NCI-H526 (cell line): ENCODE results near the gene MOSPD3.
A peak's percentile ranks its signal among the peaks of the same experiment; 100 is the strongest.

Source experiments
- DNase-seq, 2 experiments: peaks; one replicate each; lab custom pipeline; 2025; lab: John Stamatoyannopoulos, UW

Gene MOSPD3

DNA sequence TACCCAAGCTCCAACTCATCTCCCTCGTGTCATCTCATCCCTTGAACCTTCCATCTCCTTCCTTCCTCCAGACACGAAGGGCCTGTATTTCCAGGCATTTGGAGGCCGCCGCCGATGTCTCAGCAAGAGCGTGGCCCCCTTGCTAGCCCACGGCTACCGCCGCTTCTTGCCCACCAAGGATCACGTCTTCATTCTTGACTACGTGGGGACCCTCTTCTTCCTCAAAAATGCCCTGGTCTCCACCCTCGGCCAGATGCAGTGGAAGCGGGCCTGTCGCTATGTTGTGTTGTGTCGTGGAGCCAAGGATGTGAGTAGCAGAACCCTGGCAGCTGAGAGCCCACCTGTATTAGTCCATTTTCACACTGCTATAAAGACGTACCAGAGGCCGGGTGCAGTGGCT, 20.7 kb upstream of the MOSPD3 start:
- no peak for DNase-seq

DNA sequence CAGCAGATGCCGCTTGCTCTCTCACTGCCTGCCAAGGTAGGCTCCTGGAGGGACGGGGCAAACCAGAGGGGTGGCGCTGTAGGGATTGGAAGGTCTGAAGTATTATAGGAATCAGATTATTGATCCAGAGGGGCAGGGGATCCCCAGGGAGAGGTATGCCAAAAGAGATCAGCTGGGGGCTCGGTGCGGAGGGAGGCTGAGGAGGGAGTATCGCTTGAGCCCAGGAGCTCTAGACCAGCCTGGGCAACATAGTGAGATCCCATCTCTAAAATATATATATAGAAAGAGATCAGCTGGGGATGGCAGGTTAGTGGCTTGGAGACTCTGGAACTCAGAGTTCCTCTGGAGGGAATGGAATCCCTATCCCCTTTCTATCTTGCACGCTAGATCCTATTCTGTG, 17.2 kb upstream of the MOSPD3 start:
- no peak for DNase-seq

GRCh38 chr7:100598425-100598824, 13.9 kb upstream of the MOSPD3 start:
- no peak for DNase-seq

- DNase-seq: peak in 1 of 2 experiments; percentile 21
Measured at GRCh38 chr7:100599911-100600729, 12.2 kb upstream of the MOSPD3 start.

DNA sequence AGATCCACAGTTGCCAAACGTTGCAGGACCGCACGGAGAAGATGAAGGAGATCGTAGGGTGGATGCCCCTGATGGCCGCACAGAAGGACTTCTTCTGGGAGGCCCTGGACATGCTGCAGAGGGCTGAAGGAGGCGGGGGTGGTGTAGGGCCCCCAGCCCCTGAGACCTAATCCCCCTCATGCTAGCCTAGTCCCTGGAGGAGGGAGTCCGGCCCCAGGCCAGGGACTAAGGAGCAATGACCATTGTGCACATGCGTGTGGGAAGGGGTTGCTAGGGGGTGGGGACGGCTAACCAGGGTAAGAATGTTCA, 11.7 kb upstream of the MOSPD3 start:
- no peak for DNase-seq

GRCh38 chr7:100602889-100603725, 9.2 kb upstream of the MOSPD3 start:
- DNase-seq: peak in 1 of 2 experiments; percentile 29

DNA sequence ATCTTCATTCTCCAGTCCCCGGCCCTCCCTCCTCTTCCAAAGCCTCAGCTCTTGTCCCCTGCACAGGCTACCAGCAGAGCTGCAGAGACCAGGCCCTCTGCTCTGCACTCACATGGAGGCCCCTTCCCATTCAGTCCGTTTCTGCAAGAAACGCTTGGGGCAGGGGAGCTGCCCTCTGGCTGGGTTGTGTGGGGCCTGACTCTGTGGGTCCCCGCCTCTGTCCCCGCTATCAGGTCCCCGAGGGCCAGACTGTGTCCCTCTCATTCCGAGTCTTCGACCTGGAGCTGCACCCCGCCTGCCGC, 8.7 kb upstream of the MOSPD3 start:
- peak in 1 of 2 experiments; percentile 63 for DNase-seq

DNA sequence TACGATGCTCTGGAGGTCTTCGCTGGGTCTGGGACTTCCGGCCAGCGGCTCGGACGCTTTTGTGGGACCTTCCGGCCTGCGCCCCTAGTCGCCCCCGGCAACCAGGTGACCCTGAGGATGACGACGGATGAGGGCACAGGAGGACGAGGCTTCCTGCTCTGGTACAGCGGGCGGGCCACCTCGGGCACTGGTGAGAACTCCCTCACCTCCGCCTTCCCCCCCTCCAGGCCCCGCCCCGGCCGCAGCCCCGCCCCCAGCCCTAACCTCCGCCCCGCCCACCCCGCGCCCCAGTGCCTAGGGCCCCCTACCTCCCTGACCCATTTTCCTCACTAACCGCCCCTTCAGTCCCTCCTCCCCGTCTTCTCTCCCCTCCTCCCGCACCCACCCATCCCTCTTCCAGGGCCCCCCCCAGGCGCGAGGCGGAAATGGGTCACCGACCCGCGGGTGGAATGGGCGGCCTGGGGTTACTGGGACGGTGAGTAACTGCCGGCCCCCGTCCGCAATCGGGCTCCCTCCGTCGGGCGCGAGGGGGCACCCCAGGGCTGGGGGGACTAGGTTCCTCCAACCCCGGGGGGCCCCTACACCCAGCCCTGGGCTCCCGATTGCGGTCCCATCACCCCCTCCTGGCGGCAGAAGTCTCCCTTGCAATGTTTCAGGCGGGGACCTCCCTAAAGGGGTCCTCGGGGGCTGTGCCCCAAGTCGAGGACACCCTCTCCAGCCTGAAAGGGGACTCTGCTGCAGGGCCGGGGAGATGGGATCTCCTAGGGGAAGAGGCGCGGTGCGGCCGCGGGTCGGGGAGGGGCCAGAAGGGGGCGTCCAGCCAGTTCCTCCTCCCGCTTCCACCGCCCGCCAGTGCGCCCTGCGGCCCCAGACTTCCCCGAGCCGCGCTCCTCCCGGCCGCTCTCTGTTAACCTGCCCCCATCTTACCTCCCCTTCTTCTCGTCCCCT, 8.0 kb upstream of the MOSPD3 start:
- peak in 1 of 2 experiments; percentile 82 for DNase-seq

GRCh38 chr7:100604976-100605911, 7.1 kb upstream of the MOSPD3 start:
- peak in 1 of 2 experiments; percentile 51 for DNase-seq

DNA sequence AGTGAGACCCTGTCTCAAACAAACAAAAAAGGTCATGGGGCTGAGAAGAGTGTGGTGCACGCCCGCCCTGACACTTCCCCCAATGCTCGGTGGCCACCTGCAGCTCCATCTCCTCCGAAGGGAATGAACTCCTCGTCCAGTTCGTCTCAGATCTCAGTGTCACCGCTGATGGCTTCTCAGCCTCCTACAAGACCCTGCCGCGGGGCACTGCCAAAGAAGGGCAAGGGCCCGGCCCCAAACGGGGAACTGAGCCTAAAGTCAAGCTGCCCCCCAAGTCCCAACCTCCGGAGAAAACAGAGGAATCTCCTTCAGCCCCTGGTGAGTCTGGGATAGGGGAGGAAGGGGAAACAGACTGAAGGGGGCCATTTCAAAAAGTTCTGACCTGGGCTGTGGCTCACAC, 6.0 kb upstream of the MOSPD3 start:
- no peak for DNase-seq

GRCh38 chr7:100607111-100607510, 5.2 kb upstream of the MOSPD3 start:
- no peak for DNase-seq

GRCh38 chr7:100609958-100610357, 2.4 kb upstream of the MOSPD3 start:
- DNase-seq: no peak

DNA sequence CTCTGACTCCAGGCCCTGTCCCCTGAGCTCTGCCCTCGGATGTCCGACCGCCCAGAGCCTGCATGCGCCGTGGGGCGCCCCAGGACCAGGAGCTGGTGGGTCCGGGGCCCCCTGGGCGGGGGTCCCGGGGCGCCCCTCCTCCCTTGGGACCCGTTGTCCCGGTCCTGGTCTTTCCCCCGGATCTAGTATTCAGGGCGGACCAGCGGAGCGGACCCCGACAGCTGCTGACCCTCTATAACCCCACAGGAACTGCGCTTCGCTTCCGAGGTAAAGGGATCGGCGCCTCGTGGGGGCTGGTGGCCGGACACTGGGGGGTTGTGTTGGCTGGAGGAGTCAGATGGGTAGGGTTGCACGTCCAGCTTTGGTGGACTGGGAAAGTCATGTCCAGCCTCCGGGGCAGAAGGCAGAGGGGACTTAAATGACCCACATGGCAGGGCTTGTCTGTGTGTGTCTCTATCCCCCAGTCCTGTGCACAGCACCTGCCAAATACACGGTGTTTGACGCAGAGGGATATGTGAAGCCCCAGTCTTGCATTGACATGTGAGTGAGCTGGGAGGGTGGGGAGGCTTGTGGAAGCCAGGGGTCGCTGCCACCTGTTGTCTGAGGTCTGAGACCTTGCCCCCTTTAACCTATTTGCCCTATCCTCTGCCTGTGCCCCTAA, 520 bp downstream of the MOSPD3 start:
- DNase-seq: peak in 1 of 2 experiments; percentile 49

GRCh38 chr7:100613412-100614175, 1.3 kb downstream of the MOSPD3 start:
- DNase-seq: no peak

DNA sequence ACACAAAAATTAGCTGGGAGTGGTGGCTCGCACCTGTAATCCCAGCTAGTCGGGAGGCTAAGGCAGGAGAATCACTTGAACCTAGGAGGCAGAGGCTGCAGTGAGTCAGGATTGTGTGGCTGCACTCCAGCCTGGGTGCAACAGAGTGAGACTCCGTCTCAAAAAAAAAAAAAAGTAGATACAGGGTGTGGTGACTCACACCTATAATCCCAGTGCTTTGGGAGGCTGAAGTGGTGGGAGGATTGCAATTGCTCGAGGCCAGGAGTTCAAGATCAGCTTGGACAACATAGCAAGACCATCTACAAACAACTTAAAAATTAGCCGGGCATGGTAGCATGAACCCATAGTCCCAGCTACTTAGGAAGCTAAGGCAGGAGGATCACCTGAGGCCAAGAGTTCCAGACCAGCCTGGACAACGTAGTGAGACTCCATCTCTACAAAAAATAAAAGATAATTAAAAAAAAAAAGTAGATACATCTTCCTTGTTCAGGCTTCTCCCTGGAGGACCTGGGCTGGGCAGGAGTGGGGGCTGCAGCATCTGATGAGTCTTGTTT, 2.0 kb downstream of the MOSPD3 start:
- no peak for DNase-seq

- no peak for DNase-seq
Measured at GRCh38 chr7:100620239-100620638, 7.9 kb downstream of the MOSPD3 start.

DNA sequence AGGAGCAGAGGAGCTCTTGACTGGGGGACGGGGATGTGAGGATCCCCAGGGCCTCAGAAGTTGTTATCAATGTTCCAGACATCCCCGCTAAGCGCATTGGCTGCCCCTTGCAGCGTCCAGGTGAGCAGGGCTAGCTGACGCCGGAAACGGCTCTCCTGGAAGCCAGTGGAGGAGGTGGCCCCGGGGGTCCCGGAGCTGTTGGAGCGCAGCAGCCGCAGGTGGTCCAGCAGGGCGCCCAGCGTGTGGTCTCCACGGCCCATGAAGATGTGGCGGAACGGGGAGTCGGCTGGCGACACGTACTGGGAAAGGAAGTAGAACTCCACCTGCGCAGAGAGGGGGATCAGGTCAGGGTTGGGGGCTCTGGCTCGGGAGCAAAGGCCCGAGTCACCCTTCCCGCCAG, 8.5 kb downstream of the MOSPD3 start:
- no peak for DNase-seq

DNA sequence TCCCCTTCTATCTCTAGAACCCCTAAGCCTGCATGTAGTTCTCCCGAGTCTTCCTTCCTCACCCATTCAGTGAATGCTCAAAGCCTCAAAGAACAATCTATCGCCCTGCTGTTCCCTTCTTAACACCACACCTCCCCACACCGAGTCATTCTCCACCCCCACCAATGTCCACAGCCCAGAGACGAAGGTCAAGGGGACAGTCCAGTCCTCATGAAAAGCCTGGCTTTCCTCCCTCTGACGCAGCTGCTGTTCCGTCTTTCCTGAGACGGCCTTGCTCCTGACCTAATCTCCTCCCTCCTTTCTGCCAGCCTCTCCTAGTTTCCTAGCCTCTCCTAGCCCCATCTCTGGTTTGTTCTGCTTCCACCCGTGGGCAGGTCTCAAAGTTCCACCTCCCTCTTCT, 9.2 kb downstream of the MOSPD3 start:
- DNase-seq: no peak

DNA sequence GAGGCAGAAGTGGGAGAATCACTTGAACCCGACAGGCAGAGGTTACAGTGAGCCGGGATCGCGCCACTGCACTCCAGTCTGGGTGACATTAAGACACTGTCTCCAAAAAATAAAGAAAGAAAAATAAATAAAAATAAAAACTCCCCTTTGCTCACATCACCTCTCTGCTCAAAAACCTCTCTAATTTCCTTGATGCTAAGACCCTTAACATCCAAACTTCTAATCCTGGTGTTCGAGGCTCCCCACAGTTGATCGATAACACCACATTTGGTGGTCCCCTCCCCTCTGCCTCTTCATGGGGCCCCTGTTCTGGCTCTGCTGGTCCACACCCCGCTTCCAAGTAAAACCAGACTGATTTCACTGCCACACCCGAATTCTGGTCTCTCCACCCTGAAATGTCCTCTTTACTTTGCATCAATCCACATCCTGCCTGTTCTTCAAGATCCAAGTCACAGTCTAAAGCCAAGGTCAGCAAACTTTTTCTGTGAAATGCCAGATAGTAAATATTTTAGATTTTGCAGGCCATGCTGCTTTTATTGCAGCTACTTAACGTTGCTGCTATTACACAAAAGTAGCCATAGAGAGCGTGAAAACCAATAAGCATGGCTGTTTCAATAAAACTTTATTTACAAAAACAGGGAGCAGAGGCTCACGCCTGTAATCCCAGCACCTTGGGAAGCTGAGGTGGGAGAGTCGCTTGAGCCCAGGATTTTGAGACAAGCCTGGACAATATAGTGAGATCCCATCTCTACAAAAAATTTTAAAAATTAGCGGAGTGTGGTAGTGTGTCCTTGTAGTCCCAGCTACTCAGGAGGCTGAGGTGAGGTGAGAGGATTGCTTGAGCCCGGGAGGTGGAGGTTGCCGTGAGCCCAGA, 11.8 kb downstream of the MOSPD3 start:
- DNase-seq: no peak
